Kidney (tissue), 14 donors: ENCODE measurements around the gene RNF213. TPM values are rescaled to one million over a fixed set of nuclear protein-coding genes. Genes with fewer than 3 reads are reported as not detected.

Experiments
- DNase-seq, 5 donors: peaks; one replicate each; pipeline ENCODE4 v3.0.0-alpha.2; 2013 to 2020
- FAIRE-seq: peaks from 2 replicates; lab custom pipeline; 2012; peaks lifted over from hg19 to GRCh38; lab: Jason Lieb, UNC
- H3K27ac ChIP-seq, 2 donors: one replicate each; pipeline ENCODE4 v1.7.0; 2013; ENCODE audit warnings: low read depth in 2 of 2, low read length in 2 of 2, inconsistent platforms in 1 of 2
- H3K27me3 ChIP-seq: one replicate; pipeline ENCODE4 v1.7.1; 2013; ENCODE audit warnings: low read length, inconsistent platforms; ENCODE audit not compliant: control insufficient read depth, insufficient read depth
- H3K36me3 ChIP-seq, 3 donors: one replicate each; pipeline versions ENCODE4 v1.7.0 to v1.7.1; 2013; ENCODE audit warnings: low read length in 3 of 3, control low read depth in 1 of 3, inconsistent platforms in 1 of 3; ENCODE audit not compliant: insufficient read depth in 3 of 3, control insufficient read depth in 2 of 3
- H3K4me1 ChIP-seq, 3 donors: one replicate each; pipeline versions ENCODE4 v1.7.0 to v1.7.1; 2013; ENCODE audit warnings: low read length in 3 of 3, inconsistent platforms in 1 of 3, low read depth in 1 of 3; ENCODE audit not compliant: control insufficient read depth in 2 of 3, insufficient read depth in 2 of 3
- H3K4me3 ChIP-seq, 3 donors: one replicate each; pipeline versions ENCODE4 v1.7.0 to v1.8.1; 2013; ENCODE audit warnings: low read length in 3 of 3, control low read depth in 1 of 3, inconsistent platforms in 1 of 3
- H3K9ac ChIP-seq, 3 donors: one replicate each; pipeline versions ENCODE4 v1.7.0 to v1.7.1; 2013; ENCODE audit warnings: low read length in 3 of 3, control low read depth in 1 of 3, inconsistent platforms in 1 of 3
- H3K9me3 ChIP-seq, 3 donors: one replicate each; pipeline versions ENCODE4 v1.7.0 to v1.7.1; 2013; ENCODE audit warnings: low read length in 3 of 3, control low read depth in 1 of 3, inconsistent platforms in 1 of 3; ENCODE audit not compliant: control insufficient read depth in 2 of 3, insufficient read depth in 1 of 3
- CTCF ChIP-seq: IDR thresholded peaks from 3 replicates; pipeline ENCODE4 v1.5.1; 2012; ENCODE audit warnings: mild to moderate bottlenecking, moderate library complexity, borderline replicate concordance; ENCODE audit not compliant: insufficient read depth; ENCODE audit errors: extremely low read depth
- intact Hi-C: fragments of 100-400 bp; cut with DNase I; formaldehyde crosslinking; loops from one replicate; pipeline ENCODE4 v1.11.1; 2022
- polyA plus RNA-seq: library from polyadenylated mRNA; stranded (reverse); fragments of 350-450 nt; fragmentation: Illumina TruSeq; extraction: RNeasy Lipid Tissue Mini Kit (QIAGEN cat#74804); gene quantifications from one replicate; pipeline ENCODE4 v1.2.3, GENCODE V29; 2014; ENCODE audit warnings: low read depth, low replicate concordance; ENCODE audit not compliant: insufficient read depth
- total RNA-seq: library from RNA; stranded (reverse); fragmentation: NEBNext Ultra II Directional; extraction: Animal tissue kit (Norgen Biotek cat#: 25700); gene quantifications from one replicate; pipeline ENCODE4 v1.2.1, GENCODE V29; 2021
- donor health status: control.
- donor health status: control.
- donor health status: control.
- donor health status: control.
- donor health status: control.
- donor health status: DM: yes; HTN: yes; CAD: no.
- donor health status: Normal renal cell carcinoma (clear cell type).

Gene RNF213
- total and polyA plus RNA-seq, 2 donors from 2014 or later, result 43.4 to 276 TPM

GRCh38 chr17:80283116-80283852 is 22.6 kb downstream of the RNF213 start:
- intact Hi-C loops, result no loop called here
- FAIRE-seq, result no peak
- Histone ChIP-seq H3K9me3 (no peaks in the 10 kb centered on the region), H3K36me3 (peaks cover 0 to 18% (median 6%) of the 10 kb centered on the region in 3 donors), H3K9ac (no peak overlapping the region), H3K27ac (no peak overlapping the region), H3K4me3 (no peak overlapping the region), H3K27me3 (no peaks in the 10 kb centered on the region), H3K4me1 (peaks cover 0 to 2% (median 0%) of the 10 kb centered on the region in 3 donors)
- TF ChIP-seq CTCF, result no peak
- DNase-seq, result peak in 1 of 5 donors; percentile 52

GRCh38 chr17:80284631-80285030 is 24.0 kb downstream of the RNF213 start:
- peaks cover 0 to 2% (median 0%) of the 10 kb centered on the region in 3 donors for H3K4me1 ChIP-seq
- DNase-seq (peak in 1 of 5 donors; percentile 28), FAIRE-seq (no peak)
- no peak overlapping the region for H3K4me3 ChIP-seq
- intact Hi-C loops, result no loop called here
- no peak overlapping the region for H3K27ac ChIP-seq
- no peak overlapping the region for H3K9ac ChIP-seq
- TF ChIP-seq CTCF, result no peak
- peaks cover 0 to 22% (median 6%) of the 10 kb centered on the region in 3 donors for H3K36me3 ChIP-seq
- no peaks in the 10 kb centered on the region for H3K9me3 ChIP-seq
- H3K27me3 ChIP-seq, result no peaks in the 10 kb centered on the region

- intact Hi-C loops, result no loop called here
- no peak for FAIRE-seq
These were observed 24.7 kb downstream of the RNF213 start for GRCh38 chr17:80285237-80285920.

More at GRCh38 chr17:80285237-80285920, 24.7 kb downstream of the RNF213 start:
- no peak for TF ChIP-seq CTCF
- Histone ChIP-seq H3K9ac (no peak overlapping the region), H3K27ac (no peak overlapping the region), H3K36me3 (peaks cover 3 to 30% (median 13%) of the 10 kb centered on the region in 3 donors), H3K9me3 (no peaks in the 10 kb centered on the region), H3K4me3 (no peak overlapping the region), H3K4me1 (no peaks in the 10 kb centered on the region), H3K27me3 (no peaks in the 10 kb centered on the region)
- peak in 1 of 5 donors; percentile 74 for DNase-seq
